Measurements from ENCODE around the gene AOC3. TPM values are rescaled to one million over a fixed set of nuclear protein-coding genes. Genes with fewer than 3 reads are reported as not detected.

The AOC3 gene
- total RNA-seq, 2 donors from 2014 or later, result 5.3 to 28.3 TPM

DNA sequence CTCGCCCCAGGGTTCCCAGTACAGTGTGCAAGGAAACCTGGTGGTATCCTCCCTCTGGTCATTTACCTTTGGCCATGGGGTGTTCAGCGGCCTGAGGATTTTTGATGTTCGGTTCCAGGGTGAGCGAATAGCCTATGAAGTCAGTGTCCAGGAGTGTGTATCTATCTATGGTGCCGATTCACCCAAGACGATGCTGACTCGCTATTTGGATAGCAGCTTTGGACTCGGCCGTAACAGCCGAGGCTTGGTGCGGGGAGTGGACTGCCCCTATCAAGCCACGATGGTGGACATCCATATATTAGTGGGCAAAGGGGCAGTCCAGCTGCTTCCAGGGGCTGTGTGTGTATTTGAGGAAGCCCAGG, 5.5 kb upstream of the AOC3 start:
- H3K27me3 ChIP-seq, result no peaks in the 10 kb centered on the region
- H3K27ac ChIP-seq, result no peak overlapping the region
- H3K4me1 ChIP-seq, result no peaks in the 10 kb centered on the region
- DNase-seq, result no peak
- H3K9me3 ChIP-seq, result no peaks in the 10 kb centered on the region
- TF ChIP-seq, protein P1, sequence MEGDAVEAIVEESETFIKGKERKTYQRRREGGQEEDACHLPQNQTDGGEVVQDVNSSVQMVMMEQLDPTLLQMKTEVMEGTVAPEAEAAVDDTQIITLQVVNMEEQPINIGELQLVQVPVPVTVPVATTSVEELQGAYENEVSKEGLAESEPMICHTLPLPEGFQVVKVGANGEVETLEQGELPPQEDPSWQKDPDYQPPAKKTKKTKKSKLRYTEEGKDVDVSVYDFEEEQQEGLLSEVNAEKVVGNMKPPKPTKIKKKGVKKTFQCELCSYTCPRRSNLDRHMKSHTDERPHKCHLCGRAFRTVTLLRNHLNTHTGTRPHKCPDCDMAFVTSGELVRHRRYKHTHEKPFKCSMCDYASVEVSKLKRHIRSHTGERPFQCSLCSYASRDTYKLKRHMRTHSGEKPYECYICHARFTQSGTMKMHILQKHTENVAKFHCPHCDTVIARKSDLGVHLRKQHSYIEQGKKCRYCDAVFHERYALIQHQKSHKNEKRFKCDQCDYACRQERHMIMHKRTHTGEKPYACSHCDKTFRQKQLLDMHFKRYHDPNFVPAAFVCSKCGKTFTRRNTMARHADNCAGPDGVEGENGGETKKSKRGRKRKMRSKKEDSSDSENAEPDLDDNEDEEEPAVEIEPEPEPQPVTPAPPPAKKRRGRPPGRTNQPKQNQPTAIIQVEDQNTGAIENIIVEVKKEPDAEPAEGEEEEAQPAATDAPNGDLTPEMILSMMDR (IDR thresholded peaks at IDR 0.05), result no peak
- peaks cover 10% of the 10 kb centered on the region for H3K36me3 ChIP-seq
- no peak overlapping the region for H3K9ac ChIP-seq (ENCODE audit: low read depth in 2 of 2, low read length in 2 of 2)
- H3K4me3 ChIP-seq, result no peak overlapping the region
- intact Hi-C loops (cut with DNase I), result no loop called here

DNA sequence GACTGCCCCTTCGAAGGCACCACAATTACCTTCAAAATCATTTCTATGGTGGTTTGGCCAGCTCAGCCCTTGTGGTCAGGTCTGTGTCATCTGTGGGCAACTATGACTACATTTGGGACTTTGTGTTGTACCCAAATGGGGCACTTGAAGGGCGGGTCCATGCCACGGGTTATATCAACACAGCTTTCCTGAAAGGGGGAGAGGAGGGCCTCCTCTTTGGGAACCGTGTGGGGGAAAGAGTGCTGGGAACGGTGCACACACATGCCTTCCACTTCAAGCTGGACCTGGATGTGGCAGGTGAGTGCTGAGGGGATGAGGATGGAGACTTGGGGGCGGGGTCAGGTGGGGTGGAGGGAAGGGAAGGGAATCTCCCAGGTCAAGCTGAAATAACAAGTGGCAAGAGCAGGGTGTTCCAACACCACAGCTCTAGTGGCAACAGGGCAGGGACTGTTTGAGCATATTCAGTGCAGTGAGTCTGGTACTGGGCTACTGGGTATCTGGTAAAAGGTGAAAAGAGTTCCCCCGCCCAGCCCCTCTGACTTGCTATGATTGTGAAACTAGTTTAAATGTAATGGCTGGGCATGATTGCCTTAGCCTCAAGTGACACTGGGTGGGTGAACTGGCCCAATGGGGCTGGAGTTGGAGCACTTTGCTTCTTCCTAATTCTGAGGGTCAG, 4.9 kb upstream of the AOC3 start:
- Histone ChIP-seq H3K4me1 (no peaks in the 10 kb centered on the region), H3K9ac (ENCODE audit: low read depth in 2 of 2, low read length in 2 of 2) (no peak overlapping the region), H3K9me3 (no peaks in the 10 kb centered on the region), H3K27ac (no peak overlapping the region), H3K27me3 (no peaks in the 10 kb centered on the region), H3K4me3 (no peak overlapping the region), H3K36me3 (peaks cover 10% of the 10 kb centered on the region)
- DNase-seq, result no peak
- TF ChIP-seq, protein P1 (IDR thresholded peaks at IDR 0.05), result no peak
- intact Hi-C loops (cut with DNase I), result no loop called here

- peaks cover 10% of the 10 kb centered on the region for H3K36me3 ChIP-seq
- intact Hi-C loops (cut with DNase I), result no loop called here
- TF ChIP-seq, protein P1 (IDR thresholded peaks at IDR 0.05), result no peak
- no peak for DNase-seq
- H3K4me1 ChIP-seq, result no peaks in the 10 kb centered on the region
- no peaks in the 10 kb centered on the region for H3K27me3 ChIP-seq
- H3K4me3 ChIP-seq, result no peak overlapping the region
- no peaks in the 10 kb centered on the region for H3K9me3 ChIP-seq
- H3K9ac ChIP-seq (ENCODE audit: low read depth in 2 of 2, low read length in 2 of 2), result no peak overlapping the region
- no peak overlapping the region for H3K27ac ChIP-seq
These were observed 4.3 kb upstream of the AOC3 start for GRCh38 chr17:42846594-42847280.

- DNase-seq, result no peak
- Histone ChIP-seq H3K9me3 (no peaks in the 10 kb centered on the region), H3K27me3 (no peaks in the 10 kb centered on the region), H3K9ac (ENCODE audit: low read depth in 2 of 2, low read length in 2 of 2) (no peak overlapping the region), H3K4me1 (no peaks in the 10 kb centered on the region), H3K36me3 (peaks cover 10% of the 10 kb centered on the region), H3K27ac (no peak overlapping the region), H3K4me3 (no peak overlapping the region)
- intact Hi-C loops (cut with DNase I), result no loop called here
- TF ChIP-seq, protein P1 (IDR thresholded peaks at IDR 0.05), result no peak
These were observed 2.9 kb upstream of the AOC3 start for GRCh38 chr17:42848093-42848492.

DNA sequence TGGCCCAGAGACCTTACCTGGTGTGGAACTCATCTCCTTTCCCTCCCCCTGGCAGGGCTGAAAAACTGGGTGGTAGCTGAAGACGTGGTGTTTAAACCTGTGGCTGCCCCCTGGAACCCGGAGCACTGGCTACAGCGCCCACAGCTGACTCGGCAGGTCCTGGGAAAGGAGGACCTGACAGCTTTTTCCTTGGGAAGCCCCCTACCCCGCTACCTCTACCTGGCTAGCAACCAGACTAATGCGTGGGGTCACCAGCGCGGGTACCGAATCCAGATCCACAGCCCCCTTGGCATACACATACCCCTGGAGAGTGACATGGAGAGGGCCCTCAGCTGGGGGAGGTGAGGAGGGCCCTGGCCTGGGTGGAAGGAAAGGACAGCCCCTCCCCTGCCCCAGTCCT, 2.0 kb upstream of the AOC3 start:
- intact Hi-C loops (cut with DNase I), result no loop called here
- no peak for DNase-seq
- TF ChIP-seq, protein P1 (IDR thresholded peaks at IDR 0.05), result no peak
- Histone ChIP-seq H3K9me3 (no peaks in the 10 kb centered on the region), H3K36me3 (peaks cover 10% of the 10 kb centered on the region), H3K27ac (no peak overlapping the region), H3K4me1 (no peaks in the 10 kb centered on the region), H3K9ac (ENCODE audit: low read depth in 2 of 2, low read length in 2 of 2) (no peak overlapping the region), H3K27me3 (no peaks in the 10 kb centered on the region), H3K4me3 (no peak overlapping the region)

All from colonic mucosa (tissue), 4 donors.